Kidney epithelial cell (primary cell): ENCODE data around the gene BCL2L15. TPM values are rescaled to one million over a fixed set of nuclear protein-coding genes. Genes with fewer than 3 reads are reported as not detected.

Source experiments
- DNase-seq: peaks from one replicate; pipeline ENCODE4 v3.0.0-alpha.2; 2010; ENCODE audit warnings: low read depth
- H3K27me3 ChIP-seq: 2 replicates; pipeline ENCODE4 v1.6.0; 2011; ENCODE audit warnings: low read length; ENCODE audit not compliant: control insufficient read depth, insufficient read depth
- H3K36me3 ChIP-seq: 2 replicates; pipeline ENCODE4 v1.5.1; 2011; ENCODE audit warnings: low read length; ENCODE audit not compliant: control insufficient read depth, insufficient read depth
- H3K4me3 ChIP-seq: 2 replicates; pipeline ENCODE4 v1.5.1; 2011; ENCODE audit warnings: low read depth, mild to moderate bottlenecking, control low read depth, low read length
- CTCF ChIP-seq: IDR thresholded peaks from 2 replicates; pipeline ENCODE4 v1.5.1; 2011; ENCODE audit warnings: mild to moderate bottlenecking, moderate library complexity, low read length, control low read depth, inconsistent platforms; ENCODE audit not compliant: insufficient read depth, poor library complexity, severe bottlenecking
- total RNA-seq: library from RNA; depleted of rRNA; stranded (reverse); fragments of >200 nt; gene quantifications from 2 replicates; pipeline ENCODE4 v1.2.3, GENCODE V29; 2015

Gene BCL2L15
- total RNA-seq, 1 donor from 2014 or later: 0.04 TPM

- no peak for TF ChIP-seq CTCF
- H3K36me3 ChIP-seq: no peaks in the 10 kb centered on the region
- DNase-seq: no peak
- H3K4me3 ChIP-seq: no peak overlapping the region
- H3K27me3 ChIP-seq: no peaks in the 10 kb centered on the region
These were observed 10.9 kb upstream of the BCL2L15 start for GRCh38 chr1:113898241-113898814.

- Histone ChIP-seq H3K36me3 (no peaks in the 10 kb centered on the region), H3K4me3 (no peak overlapping the region), H3K27me3 (no peaks in the 10 kb centered on the region)
- no peak for DNase-seq
- no peak for TF ChIP-seq CTCF
These were observed 8.6 kb upstream of the BCL2L15 start for GRCh38 chr1:113895961-113896360.

DNA sequence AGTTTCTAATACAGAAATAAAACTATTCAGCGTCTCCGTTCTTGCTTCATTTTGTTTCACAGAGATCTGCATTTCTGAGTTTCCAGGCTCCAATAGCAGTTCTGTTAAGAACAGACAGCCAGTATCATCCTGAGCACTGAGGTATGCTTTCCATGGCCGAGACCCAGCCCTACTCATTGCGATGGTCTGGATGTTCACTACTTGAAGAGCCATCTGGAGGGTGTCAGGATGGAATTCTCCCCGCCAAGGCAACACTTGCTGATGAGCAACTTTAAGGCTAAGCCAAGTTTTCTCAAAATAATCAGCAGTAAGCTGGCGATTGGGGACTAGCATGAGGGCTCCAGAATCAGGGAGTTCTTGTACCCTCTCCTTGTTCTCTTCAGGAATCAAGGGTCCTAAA is 7.7 kb upstream of the BCL2L15 start:
- H3K4me3 ChIP-seq: no peak overlapping the region
- DNase-seq: no peak
- H3K36me3 ChIP-seq: no peaks in the 10 kb centered on the region
- TF ChIP-seq CTCF: no peak
- no peaks in the 10 kb centered on the region for H3K27me3 ChIP-seq

DNA sequence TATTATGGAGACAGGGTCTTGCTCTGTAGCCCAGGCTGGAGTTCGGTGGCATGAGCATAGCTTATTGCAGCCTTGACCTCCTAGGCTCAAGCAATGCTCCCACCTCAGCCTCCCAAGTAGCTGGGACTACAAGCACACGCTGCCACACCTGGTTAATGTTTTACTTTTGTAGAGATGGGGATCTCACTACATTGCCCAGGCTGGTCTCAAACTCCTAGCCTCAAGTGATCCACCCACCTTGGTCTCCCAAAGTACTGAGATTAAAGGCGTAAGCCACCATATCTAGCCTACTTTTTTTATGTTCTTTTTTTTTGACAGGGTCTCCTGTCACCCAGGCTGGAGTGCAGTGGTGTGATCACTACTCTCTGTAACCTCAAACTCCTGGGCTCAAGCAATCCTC is 5.9 kb upstream of the BCL2L15 start:
- H3K36me3 ChIP-seq: no peaks in the 10 kb centered on the region

DNA sequence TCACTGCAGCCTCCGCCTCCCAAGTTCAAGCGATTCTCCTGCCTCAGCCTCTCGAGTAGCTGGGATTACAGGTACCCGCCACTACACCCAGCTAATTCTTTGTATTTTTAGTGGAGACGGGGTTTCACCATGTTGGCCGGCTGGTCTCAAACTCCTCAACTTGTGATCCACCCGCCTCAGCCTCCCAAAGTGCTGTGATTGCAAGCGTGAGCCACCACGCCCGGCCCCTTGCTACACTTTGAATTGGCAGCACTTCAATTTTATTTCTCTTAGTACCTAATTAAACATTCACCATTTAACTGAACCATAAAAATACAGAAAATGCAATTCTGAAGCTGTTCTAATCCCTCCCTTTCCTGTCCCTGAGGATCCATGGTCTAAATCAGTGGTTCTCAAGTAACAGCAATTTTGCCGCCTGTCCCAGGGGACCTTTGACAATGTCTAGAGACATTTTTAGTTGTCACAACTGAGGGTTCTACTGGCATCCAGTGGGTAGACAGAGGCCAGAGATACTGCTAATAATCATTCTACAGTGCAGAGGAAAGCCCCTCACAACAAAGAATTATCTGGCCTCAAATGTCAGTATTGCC is 4.3 kb upstream of the BCL2L15 start:
- Histone ChIP-seq H3K36me3 (no peaks in the 10 kb centered on the region), H3K4me3 (no peak overlapping the region), H3K27me3 (no peaks in the 10 kb centered on the region)
- no peak for TF ChIP-seq CTCF
- no peak for DNase-seq

More for the DNA sequence above, 5.9 kb upstream of the BCL2L15 start:
- Histone ChIP-seq H3K27me3 (no peaks in the 10 kb centered on the region), H3K4me3 (no peak overlapping the region)
- no peak for DNase-seq
- TF ChIP-seq CTCF: no peak

- no peak for TF ChIP-seq CTCF
- no peaks in the 10 kb centered on the region for H3K36me3 ChIP-seq
- H3K27me3 ChIP-seq: no peaks in the 10 kb centered on the region
- no peak for DNase-seq
- H3K4me3 ChIP-seq: no peak overlapping the region
These were observed 3.4 kb upstream of the BCL2L15 start for GRCh38 chr1:113890816-113891215.
